Endothelial cell (in vitro differentiated cells): Measurements from ENCODE around the gene DYNC2I2. TPM values are rescaled to one million over a fixed set of nuclear protein-coding genes. Genes with fewer than 3 reads are reported as not detected.

Experiments
- DNase-seq: peaks from one replicate; pipeline ENCODE4 v3.0.0; 2021; ENCODE audit warnings: low spot score
- H3K27ac Mint-ChIP-seq: one replicate; pipeline ENCODE4 v1.8.0; 2021; ENCODE audit warnings: mixed read lengths, inconsistent platforms; ENCODE audit not compliant: unreplicated experiment
- H3K27me3 Mint-ChIP-seq: one replicate; pipeline ENCODE4 v1.8.0; 2021; ENCODE audit warnings: mild to moderate bottlenecking, moderate library complexity, mixed read lengths, inconsistent platforms; ENCODE audit not compliant: unreplicated experiment
- H3K36me3 Mint-ChIP-seq: one replicate; pipeline ENCODE4 v1.8.0; 2021; ENCODE audit warnings: mild to moderate bottlenecking, low read depth, mixed read lengths, inconsistent platforms; ENCODE audit not compliant: unreplicated experiment
- H3K4me1 Mint-ChIP-seq: one replicate; pipeline ENCODE4 v1.8.0; 2021; ENCODE audit warnings: mild to moderate bottlenecking, mixed read lengths, inconsistent platforms; ENCODE audit not compliant: unreplicated experiment
- H3K4me3 Mint-ChIP-seq: one replicate; pipeline ENCODE4 v1.8.0; 2021; ENCODE audit warnings: mild to moderate bottlenecking, mixed read lengths, inconsistent platforms; ENCODE audit not compliant: unreplicated experiment
- H3K9me3 Mint-ChIP-seq: one replicate; pipeline ENCODE4 v1.8.0; 2021; ENCODE audit warnings: mixed read lengths, inconsistent platforms; ENCODE audit not compliant: unreplicated experiment
- total RNA-seq: library from RNA; stranded (reverse); fragmentation: NEBNext Ultra II Directional; extraction: Animal tissue kit (Norgen Biotek cat#: 25700); gene quantifications from one replicate; pipeline ENCODE4 v1.2.1, GENCODE V29; 2021; ENCODE audit not compliant: unreplicated experiment
- TF ChIP-seq, protein P1 (sequence below): fragments of 200-600 bp; sonication (generic); IDR thresholded peaks from one replicate; pipeline ENCODE4 v1.5.0; 2021; ENCODE audit warnings: antibody characterized with exemption; ENCODE audit not compliant: unreplicated experiment

Gene DYNC2I2
- total RNA-seq, 1 donor from 2014 or later, result 35.4 TPM

DNA sequence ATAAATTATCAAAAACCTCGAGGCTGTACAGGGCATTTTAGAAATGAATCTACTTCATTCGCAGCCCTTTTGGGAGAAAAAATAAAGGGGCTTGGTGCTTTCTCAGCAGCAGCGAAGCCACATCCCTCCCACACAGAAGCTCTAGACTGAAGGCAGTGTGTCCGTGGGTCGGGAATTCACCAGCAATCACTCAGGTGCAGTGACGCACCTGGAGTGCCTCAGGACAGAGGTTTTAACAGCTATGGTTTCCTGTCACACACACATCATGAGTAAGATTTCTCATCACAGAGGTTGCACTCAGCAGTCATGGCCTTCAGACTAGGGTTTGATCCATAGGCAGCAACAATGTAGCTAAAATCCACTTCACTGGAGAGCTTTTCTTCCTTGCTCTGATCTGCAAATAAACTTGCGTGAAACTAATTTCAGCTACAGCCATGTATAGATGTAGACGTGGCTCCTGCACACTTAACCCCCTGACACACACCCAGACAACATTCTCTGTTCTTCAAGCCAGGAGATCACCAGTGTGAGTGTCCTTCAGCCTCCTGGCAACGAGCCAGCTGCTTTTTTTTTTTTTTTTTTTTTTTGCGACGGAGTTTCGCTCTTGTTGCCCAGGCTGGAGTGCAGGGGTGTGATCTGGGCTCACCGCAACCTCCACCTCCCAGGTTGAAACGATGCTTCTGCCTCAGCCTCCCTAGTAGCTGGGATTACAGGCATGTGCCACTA is 34.8 kb downstream of the DYNC2I2 start:
- Mint-ChIP-seq H3K4me1 (no peaks in the 10 kb centered on the region), H3K36me3 (peaks cover 63% of the 10 kb centered on the region), H3K27ac (no peak overlapping the region), H3K27me3 (peaks cover 9% of the 10 kb centered on the region), H3K9me3 (no peaks in the 10 kb centered on the region), H3K4me3 (peak overlapping the region; percentile 67)
- TF ChIP-seq, protein P1, sequence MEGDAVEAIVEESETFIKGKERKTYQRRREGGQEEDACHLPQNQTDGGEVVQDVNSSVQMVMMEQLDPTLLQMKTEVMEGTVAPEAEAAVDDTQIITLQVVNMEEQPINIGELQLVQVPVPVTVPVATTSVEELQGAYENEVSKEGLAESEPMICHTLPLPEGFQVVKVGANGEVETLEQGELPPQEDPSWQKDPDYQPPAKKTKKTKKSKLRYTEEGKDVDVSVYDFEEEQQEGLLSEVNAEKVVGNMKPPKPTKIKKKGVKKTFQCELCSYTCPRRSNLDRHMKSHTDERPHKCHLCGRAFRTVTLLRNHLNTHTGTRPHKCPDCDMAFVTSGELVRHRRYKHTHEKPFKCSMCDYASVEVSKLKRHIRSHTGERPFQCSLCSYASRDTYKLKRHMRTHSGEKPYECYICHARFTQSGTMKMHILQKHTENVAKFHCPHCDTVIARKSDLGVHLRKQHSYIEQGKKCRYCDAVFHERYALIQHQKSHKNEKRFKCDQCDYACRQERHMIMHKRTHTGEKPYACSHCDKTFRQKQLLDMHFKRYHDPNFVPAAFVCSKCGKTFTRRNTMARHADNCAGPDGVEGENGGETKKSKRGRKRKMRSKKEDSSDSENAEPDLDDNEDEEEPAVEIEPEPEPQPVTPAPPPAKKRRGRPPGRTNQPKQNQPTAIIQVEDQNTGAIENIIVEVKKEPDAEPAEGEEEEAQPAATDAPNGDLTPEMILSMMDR, result no peak
- DNase-seq, result no peak

DNA sequence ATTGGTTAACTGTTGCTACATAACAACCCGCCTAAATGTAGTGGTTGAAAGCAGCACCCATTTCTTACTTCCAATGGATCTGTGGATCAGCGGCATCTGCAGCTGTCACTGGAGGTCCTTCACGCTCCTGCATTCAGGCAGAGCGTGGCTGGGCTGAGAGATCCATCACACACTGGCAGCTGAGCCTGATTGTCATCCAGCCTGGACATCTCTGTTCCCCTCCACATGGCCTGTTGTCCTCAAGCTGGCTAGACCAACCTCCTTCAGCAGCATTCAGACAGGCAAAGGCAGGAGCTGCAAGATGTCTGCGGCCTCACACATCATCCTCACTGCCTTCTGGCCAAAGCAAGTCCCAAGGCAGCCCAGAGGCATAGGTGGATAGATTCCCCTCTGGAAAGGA is 36.9 kb downstream of the DYNC2I2 start:
- no peak for DNase-seq
- Mint-ChIP-seq H3K36me3 (peaks cover 54% of the 10 kb centered on the region), H3K4me3 (no peak overlapping the region), H3K9me3 (no peaks in the 10 kb centered on the region), H3K27ac (no peak overlapping the region), H3K27me3 (peaks cover 1% of the 10 kb centered on the region), H3K4me1 (no peaks in the 10 kb centered on the region)
- TF ChIP-seq, protein P1, result no peak

DNA sequence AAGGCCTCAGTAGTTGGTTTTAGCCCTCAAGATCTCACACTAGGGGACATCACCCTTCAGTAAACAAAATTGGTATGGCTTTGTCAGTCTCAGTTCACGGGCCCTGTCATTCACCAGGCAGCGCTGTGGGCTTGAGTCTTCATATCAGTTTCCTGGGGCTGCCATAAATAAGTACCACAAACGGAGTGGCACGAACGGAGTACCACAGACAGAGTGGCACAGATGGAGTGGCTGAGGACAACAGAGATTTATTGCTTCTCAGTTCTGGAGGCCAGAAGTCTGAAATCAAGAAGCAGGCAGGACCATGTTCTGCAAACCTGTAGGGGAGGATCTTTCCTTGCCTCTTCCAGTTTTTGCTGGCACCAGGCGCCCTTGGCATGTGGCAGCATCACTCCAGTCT is 37.5 kb downstream of the DYNC2I2 start:
- Mint-ChIP-seq H3K9me3 (no peaks in the 10 kb centered on the region), H3K4me3 (no peak overlapping the region), H3K27ac (no peak overlapping the region), H3K4me1 (no peaks in the 10 kb centered on the region), H3K36me3 (peaks cover 50% of the 10 kb centered on the region), H3K27me3 (no peaks in the 10 kb centered on the region)
- TF ChIP-seq, protein P1, result no peak
- no peak for DNase-seq

DNA sequence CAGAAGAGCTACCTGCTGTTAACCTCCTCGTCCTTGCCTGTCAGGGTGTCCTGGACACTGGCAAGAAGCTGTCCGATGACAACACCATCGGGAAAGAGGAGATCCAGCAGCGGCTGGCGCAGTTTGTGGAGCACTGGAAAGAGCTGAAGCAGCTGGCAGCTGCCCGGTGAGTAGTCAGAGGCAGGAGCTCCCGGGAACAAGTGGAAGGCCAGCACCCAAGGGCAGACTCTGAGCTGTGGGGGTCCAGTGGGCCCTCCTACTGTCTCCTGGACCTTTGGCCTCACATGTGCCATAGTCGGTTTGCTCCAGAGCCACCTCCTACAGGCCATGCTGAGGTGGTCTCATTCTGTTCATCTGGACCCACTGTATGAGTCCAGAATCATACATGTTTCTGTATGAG is 38.7 kb downstream of the DYNC2I2 start:
- no peak overlapping the region for H3K27ac Mint-ChIP-seq
- H3K27me3 Mint-ChIP-seq, result no peaks in the 10 kb centered on the region
- no peak for DNase-seq
- no peaks in the 10 kb centered on the region for H3K9me3 Mint-ChIP-seq
- no peak overlapping the region for H3K4me3 Mint-ChIP-seq
- peaks cover 55% of the 10 kb centered on the region for H3K36me3 Mint-ChIP-seq
- H3K4me1 Mint-ChIP-seq, result no peaks in the 10 kb centered on the region
- TF ChIP-seq, protein P1, result no peak

DNA sequence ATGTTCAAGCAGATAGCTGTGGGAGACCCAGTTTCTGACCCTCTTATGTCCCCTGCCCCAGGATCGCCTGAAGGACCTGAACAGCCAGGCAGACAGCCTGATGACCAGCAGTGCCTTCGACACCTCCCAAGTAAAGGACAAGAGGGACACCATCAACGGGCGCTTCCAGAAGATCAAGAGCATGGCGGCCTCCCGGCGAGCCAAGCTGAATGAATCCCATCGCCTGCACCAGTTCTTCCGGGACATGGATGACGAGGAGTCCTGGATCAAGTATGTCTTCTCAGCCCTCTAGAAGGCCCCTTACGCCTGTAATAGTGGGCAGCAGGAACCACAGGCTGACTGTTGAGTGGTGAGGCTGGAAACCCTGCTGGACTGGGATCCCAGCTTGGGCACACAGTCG is 41.1 kb downstream of the DYNC2I2 start:
- Mint-ChIP-seq H3K4me3 (no peak overlapping the region), H3K4me1 (no peaks in the 10 kb centered on the region), H3K9me3 (no peaks in the 10 kb centered on the region), H3K36me3 (peaks cover 59% of the 10 kb centered on the region), H3K27me3 (no peaks in the 10 kb centered on the region), H3K27ac (no peak overlapping the region)
- no peak for DNase-seq
- TF ChIP-seq, protein P1, result no peak
